IPS-20b (cell line): Measurements from ENCODE around the gene UBXN4.
"Not testable (repeated sequence)": the region's sequence is repeated elsewhere in the genome, so short reads cannot be mapped to it uniquely, and the experiment has no call there.

ENCODE experiments used
- H3K27ac ChIP-seq: one replicate; pipeline ENCODE4 v1.5.1; 2013; ENCODE audit warnings: low read length
- H3K27me3 ChIP-seq: 2 replicates; pipeline ENCODE4 v1.6.1; 2013; ENCODE audit warnings: mild to moderate bottlenecking, low read length, inconsistent platforms; ENCODE audit not compliant: insufficient read depth
- H3K36me3 ChIP-seq: 2 replicates; pipeline ENCODE4 v1.6.1; 2013; ENCODE audit warnings: low read depth, mild to moderate bottlenecking, inconsistent platforms, low read length, moderate library complexity; ENCODE audit not compliant: insufficient read depth
- H3K4me1 ChIP-seq: 2 replicates; pipeline ENCODE4 v1.6.1; 2013; ENCODE audit warnings: mild to moderate bottlenecking, control low read depth, inconsistent platforms, low read length, moderate library complexity; ENCODE audit not compliant: insufficient read depth
- H3K4me3 ChIP-seq: 2 replicates; pipeline ENCODE4 v1.5.1; 2013; ENCODE audit warnings: mild to moderate bottlenecking, low read length, inconsistent platforms
- H3K9ac ChIP-seq: 2 replicates; pipeline ENCODE4 v1.6.1; 2013; ENCODE audit warnings: low read depth, mild to moderate bottlenecking, inconsistent platforms, low read length, moderate library complexity
- H3K9me3 ChIP-seq: 2 replicates; pipeline ENCODE4 v1.6.1; 2013; ENCODE audit warnings: mild to moderate bottlenecking, low read depth, low read length, inconsistent platforms; ENCODE audit not compliant: insufficient read depth

Gene UBXN4, protein sequence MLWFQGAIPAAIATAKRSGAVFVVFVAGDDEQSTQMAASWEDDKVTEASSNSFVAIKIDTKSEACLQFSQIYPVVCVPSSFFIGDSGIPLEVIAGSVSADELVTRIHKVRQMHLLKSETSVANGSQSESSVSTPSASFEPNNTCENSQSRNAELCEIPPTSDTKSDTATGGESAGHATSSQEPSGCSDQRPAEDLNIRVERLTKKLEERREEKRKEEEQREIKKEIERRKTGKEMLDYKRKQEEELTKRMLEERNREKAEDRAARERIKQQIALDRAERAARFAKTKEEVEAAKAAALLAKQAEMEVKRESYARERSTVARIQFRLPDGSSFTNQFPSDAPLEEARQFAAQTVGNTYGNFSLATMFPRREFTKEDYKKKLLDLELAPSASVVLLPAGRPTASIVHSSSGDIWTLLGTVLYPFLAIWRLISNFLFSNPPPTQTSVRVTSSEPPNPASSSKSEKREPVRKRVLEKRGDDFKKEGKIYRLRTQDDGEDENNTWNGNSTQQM

DNA sequence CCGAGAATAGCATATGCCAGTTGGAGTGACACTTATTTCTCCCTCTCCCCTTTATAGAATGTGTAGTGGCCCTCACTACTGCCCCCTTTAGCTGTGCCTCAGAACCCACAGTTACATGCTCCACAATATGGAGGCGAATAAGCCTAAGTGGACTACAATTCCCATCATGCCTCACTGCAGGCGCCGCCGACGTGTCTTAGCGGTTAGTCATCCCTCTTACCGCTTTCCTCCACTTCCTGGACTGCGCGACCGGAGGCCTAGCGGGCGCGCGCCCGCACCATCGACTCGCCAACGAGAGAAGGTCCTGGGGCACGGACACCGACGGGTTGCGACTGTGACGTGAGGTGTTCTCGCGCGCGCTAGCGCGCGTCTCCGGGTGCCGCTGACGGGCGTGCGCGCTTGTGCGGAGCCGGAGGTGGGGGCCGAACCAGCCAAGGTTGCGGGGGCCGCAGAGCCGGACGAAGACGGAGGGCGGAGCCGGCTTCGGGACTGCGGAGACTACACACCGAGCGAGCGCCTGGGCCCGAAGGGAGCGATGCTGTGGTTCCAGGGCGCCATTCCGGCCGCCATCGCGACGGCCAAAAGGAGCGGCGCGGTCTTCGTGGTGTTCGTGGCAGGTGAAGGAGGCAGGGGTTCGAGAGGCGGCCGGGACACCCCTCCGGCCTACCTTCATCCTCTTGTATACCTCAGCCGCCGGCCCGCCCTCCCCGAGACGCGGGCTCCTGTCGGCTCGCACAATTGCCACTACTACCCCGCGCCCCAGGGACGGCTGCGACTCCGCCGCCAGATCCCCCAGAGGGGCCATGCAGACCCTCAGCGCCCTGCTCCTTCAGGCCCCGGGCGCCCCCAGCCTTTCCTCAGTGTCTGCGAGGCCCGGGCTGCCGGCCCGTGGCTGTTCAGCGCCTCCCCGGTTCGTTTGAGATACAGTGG is at the start of gene UBXN4:
Gene UBXN4 (plus strand): TSS at position 461 of the 930 bp plus-strand sequence. CDS start 75 bp downstream, at position 536.
- Histone ChIP-seq H3K36me3 (peaks cover 12% of the 10 kb centered on the region; the same call in 1 of the 2 replicates), H3K9ac (peak within 1 kb of the TSS; percentile 83), H3K27ac (peak within 1 kb of the TSS; percentile 4), H3K4me3 (peak within 1 kb of the TSS; percentile 82), H3K4me1 (peaks cover 3% of the 10 kb centered on the region; the same call in 1 of the 2 replicates), H3K9me3 (no peaks in the 10 kb centered on the region), H3K27me3 (no peaks in the 10 kb centered on the region)

DNA sequence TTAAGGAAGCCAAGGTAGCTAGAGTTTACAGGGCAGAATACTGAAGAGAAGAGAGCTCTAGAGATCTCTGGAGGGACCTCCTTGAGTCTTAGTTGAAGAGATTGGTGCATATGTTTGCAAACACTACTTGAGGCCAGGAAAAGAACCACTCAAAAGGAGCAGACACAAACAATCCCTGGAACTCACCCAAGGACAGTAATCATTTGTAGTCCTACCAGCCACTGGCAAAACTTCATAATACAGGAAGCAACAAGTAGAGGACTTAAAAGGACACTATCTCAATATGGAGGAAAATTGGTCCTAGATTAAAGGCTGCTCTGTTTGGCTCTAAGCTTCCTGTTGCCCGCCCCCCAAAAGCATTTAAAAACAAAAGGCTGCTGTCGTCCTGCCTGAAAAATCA is 46.9 kb upstream of the UBXN4 start:
- H3K4me3 ChIP-seq = no peak overlapping the region
- no peaks in the 10 kb centered on the region for H3K27me3 ChIP-seq
- H3K4me1 ChIP-seq = no peaks in the 10 kb centered on the region
- H3K9ac ChIP-seq = no peak overlapping the region
- no peaks in the 10 kb centered on the region for H3K9me3 ChIP-seq
- peaks cover 6% of the 10 kb centered on the region; the same call in 1 of the 2 replicates for H3K36me3 ChIP-seq
- H3K27ac ChIP-seq = no peak overlapping the region

DNA sequence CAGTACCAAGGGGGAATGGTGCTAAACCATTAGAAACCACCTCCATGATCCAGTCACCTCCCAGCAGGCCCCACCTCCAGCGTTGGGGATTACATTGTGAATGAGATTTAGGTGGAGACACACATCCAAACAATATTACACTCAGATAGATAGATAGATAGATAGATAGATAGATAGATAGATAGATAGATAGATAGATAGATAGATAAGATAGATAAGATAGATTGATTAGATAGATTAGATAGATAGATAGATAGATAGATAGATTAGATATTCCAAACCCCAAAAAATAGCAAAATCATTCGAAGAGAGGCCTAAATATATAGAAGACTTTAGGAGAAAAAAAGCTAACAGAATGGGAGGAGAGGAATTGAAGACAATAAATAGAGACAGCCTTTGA is 42.8 kb upstream of the UBXN4 start:
- H3K36me3 ChIP-seq = peaks cover 6% of the 10 kb centered on the region; the same call in 1 of the 2 replicates

DNA sequence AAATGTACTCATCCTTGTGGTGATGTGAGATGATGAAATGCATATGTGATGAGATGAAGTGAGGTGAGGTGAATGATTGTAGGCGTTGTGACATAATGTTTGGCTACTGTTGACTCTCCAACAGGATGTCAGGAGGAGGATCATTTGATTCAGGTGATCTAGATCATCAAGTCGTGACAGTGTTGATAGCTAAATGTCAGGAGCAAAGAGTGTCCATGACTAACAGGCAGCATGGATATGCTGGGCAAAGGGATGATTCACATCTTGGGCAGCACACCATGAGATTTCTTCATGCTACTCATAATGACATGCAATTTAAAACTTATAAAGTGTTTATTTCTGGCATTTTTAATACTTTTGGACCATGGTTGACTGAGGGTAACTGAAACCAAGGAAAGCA is 40.2 kb upstream of the UBXN4 start:
- Histone ChIP-seq H3K4me1 (no peaks in the 10 kb centered on the region), H3K36me3 (no peaks in the 10 kb centered on the region), H3K9me3 (no peaks in the 10 kb centered on the region), H3K27ac (no peak overlapping the region), H3K27me3 (no peaks in the 10 kb centered on the region), H3K9ac (no peak overlapping the region), H3K4me3 (no peak overlapping the region)

More for the DNA sequence above, 42.8 kb upstream of the UBXN4 start:
- Histone ChIP-seq H3K9ac (no peak overlapping the region), H3K9me3 (no peaks in the 10 kb centered on the region), H3K27me3 (no peaks in the 10 kb centered on the region), H3K4me1 (no peaks in the 10 kb centered on the region), H3K4me3 (no peak overlapping the region), H3K27ac (no peak overlapping the region)

DNA sequence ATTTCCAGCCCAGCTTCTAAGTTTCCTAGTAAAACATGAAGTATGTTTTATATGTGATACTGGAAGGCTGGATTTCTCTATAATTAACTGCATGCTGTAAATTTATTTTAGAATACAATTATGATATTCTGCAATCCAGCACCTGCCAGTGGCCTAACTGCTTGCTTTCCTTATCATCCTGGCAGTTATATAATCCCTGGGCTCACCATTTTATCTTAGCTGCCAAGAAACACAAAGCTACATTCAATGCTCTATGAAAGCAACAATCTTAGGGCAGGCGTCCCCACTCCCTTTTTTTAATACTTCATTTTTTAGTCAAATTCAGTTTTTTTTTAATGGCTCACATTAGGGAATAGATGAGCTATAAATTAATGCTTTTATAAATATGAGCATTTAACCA is 38.4 kb upstream of the UBXN4 start:
- Histone ChIP-seq H3K27ac (no peak overlapping the region), H3K4me3 (no peak overlapping the region), H3K9me3 (no peaks in the 10 kb centered on the region), H3K36me3 (no peaks in the 10 kb centered on the region), H3K27me3 (no peaks in the 10 kb centered on the region), H3K4me1 (no peaks in the 10 kb centered on the region), H3K9ac (no peak overlapping the region)

DNA sequence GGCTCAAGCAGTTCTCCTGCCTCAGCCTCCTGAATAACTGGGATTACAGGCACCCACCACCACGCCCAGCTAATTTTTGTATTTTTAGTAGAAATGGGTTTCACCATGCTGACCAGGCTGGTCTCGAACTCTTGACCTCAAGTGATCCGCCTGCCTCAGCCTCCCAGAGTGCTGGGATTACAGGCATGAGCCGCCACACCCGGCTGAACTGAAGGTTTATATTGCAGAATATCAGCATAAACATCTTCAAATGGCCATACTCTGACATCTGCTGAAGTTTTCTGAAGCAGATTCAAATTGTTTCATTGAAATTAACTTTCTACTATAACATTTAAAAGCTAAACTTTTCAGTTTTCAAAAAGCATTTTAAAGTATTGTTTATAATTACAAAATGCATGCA is 37.6 kb upstream of the UBXN4 start:
- H3K36me3 ChIP-seq, H3K27me3 ChIP-seq, H3K4me1 ChIP-seq, H3K4me3 ChIP-seq, H3K27ac ChIP-seq, H3K9ac ChIP-seq, H3K9me3 ChIP-seq: not testable (repeated sequence)

DNA sequence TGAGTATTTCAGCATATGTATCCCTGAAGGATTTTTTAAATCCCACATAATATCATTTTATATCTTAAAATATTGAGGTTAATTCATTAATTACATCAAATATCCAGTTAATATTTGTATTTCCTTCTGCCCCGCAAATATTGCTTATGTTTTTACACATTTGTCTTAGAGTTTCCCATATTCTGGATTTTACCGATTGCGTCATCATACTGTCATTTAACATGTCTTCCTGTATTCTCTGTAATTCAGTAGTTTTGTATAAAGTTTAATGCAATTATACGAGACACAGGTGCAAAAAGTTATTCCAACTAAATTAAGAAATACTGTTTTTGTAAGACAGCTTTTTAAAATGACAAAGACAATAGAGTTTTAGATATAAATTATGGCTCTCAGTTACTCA is 33.5 kb upstream of the UBXN4 start:
- no peak overlapping the region for H3K9ac ChIP-seq
- H3K9me3 ChIP-seq = no peaks in the 10 kb centered on the region
- H3K36me3 ChIP-seq = peaks cover 19% of the 10 kb centered on the region; the same call in 1 of the 2 replicates
- H3K27ac ChIP-seq = no peak overlapping the region
- no peaks in the 10 kb centered on the region for H3K27me3 ChIP-seq
- H3K4me1 ChIP-seq = no peaks in the 10 kb centered on the region
- H3K4me3 ChIP-seq = no peak overlapping the region

DNA sequence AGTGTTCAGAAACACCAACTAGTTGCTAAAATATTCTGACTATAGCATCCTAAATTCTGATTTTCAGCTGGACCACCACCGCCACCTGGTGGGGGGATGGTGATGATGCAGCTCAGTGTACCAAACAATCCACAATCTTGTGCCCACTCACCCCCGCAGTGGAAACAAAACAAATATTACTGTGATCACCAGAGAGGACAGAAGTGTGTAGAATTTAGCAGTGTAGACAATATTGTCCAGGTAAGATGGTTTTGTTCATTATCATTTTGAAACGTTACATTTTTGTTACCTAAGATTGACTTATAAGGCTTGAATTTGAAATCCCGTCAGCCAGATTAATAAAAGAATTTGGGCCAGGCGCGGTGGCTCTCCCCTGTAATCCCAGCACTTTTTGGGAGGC is 31.7 kb upstream of the UBXN4 start:
- no peaks in the 10 kb centered on the region for H3K4me1 ChIP-seq
- no peaks in the 10 kb centered on the region for H3K9me3 ChIP-seq
- H3K9ac ChIP-seq = no peak overlapping the region
- no peaks in the 10 kb centered on the region for H3K27me3 ChIP-seq
- H3K36me3 ChIP-seq = peaks cover 33% of the 10 kb centered on the region
- H3K27ac ChIP-seq = no peak overlapping the region
- H3K4me3 ChIP-seq = no peak overlapping the region

DNA sequence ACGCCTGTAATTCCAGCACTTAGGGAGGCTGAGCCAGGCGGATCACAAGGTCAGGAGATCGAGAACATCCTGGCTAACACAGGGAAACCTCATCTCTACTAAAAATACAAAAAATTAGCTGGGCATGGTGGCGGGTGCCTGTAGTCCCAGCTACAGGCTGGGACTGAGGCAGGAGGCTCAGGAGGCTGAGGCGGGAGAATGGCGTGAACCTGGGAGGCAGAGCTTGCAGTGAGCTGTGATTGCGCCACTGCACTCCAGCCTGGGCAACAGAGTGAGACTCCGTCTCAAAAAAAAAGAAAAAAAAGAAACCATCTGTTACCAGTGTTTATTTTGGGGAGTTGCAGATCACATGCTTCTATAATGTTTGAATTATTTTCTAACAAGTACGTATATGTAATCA is 26.6 kb upstream of the UBXN4 start:
- H3K9ac ChIP-seq, H3K4me1 ChIP-seq, H3K9me3 ChIP-seq, H3K4me3 ChIP-seq, H3K27me3 ChIP-seq, H3K27ac ChIP-seq: not testable (repeated sequence)
- peaks cover 64% of the 10 kb centered on the region for H3K36me3 ChIP-seq

DNA sequence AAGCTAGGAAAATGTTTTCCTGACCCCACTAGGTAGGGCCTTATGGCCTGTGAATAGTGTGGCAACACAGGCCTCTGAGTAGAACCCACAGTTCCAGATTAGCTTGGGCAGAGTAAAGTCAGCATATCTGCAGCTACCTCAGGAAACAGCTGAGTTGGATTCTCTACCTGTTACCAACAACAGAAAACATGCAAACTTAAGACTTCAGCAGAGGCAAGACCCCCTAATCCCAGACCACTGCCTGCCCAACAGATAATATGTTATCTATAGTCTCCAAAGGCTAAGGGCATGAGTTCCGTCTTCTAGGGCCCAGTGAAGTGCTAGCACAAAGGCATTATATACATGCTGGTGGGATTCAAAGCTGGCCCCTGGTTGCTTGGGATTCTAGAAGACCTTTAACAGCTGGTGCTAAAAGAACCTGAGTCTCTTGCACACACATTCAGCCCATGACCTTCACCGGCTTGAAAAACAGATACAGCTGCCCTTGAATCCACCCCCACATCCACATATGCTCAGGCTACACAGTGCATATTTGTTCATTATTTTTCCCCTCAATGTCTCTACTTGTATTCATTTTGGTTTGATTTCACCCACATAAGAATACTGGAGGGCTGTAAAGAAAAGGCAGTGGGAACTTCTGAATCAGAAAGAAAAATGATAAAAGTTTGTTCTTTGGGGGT is 13.5 kb upstream of the UBXN4 start:
- Histone ChIP-seq H3K36me3 (peaks cover 24% of the 10 kb centered on the region), H3K9ac (no peak overlapping the region), H3K4me3 (no peak overlapping the region), H3K4me1 (no peaks in the 10 kb centered on the region), H3K9me3 (no peaks in the 10 kb centered on the region), H3K27me3 (no peaks in the 10 kb centered on the region), H3K27ac (no peak overlapping the region)

DNA sequence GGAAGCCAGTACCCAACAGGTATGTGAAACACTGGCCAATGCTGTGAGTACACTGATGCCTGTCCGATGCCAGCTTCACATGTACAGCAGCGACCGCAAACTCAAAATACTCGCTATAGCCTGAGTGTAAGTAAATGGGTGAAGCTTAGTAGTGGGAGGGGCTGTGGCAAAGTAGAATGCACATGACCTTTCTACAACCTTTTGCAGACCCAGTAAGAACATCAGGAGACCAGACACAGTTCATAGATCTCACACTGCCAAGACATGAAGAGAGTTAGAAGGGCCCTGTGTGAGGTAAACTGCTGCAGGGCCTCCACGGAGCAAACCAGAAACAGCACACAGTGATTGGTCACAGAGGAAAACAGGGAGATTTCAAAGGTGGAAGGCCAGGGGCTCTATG is 9.1 kb upstream of the UBXN4 start:
- Histone ChIP-seq H3K36me3 (no peaks in the 10 kb centered on the region), H3K9ac (no peak overlapping the region), H3K4me1 (no peaks in the 10 kb centered on the region), H3K27me3 (no peaks in the 10 kb centered on the region), H3K4me3 (no peak overlapping the region), H3K27ac (no peak overlapping the region), H3K9me3 (no peaks in the 10 kb centered on the region)
